Tibial nerve (tissue), 4 donors: Measurements from ENCODE around the gene USP28. TPM values are rescaled to one million over a fixed set of nuclear protein-coding genes. Genes with fewer than 3 reads are reported as not detected.
"Not testable (repeated sequence)": the region's sequence is repeated elsewhere in the genome, so short reads cannot be mapped to it uniquely, and the experiment has no call there.

Source experiments
- DNase-seq, 2 donors: peaks; one replicate each; pipeline ENCODE4 v3.0.0-alpha.2; 2019; ENCODE audit warnings: low spot score in 2 of 2
- H3K27ac ChIP-seq, 4 donors: fragments of 200-600 bp; sonication (generic) in 3 of 4; one replicate each; pipeline ENCODE4 v1.5.1; 2017 to 2019; ENCODE audit warnings: mild to moderate bottlenecking in 1 of 4
- H3K27me3 ChIP-seq, 2 donors: fragments of 200-600 bp; sonication (generic) in 1 of 2; one replicate each; pipeline versions ENCODE4 v1.5.1 to v1.6.0; 2017 to 2019
- H3K36me3 ChIP-seq, 3 donors: fragments of 200-600 bp; sonication (generic); one replicate each; pipeline ENCODE4 v1.5.1; 2018 to 2019
- H3K4me1 ChIP-seq, 4 donors: fragments of 200-600 bp; sonication (generic) in 3 of 4; one replicate each; pipeline ENCODE4 v1.5.1; 2017 to 2019
- H3K4me3 ChIP-seq, 4 donors: fragments of 200-600 bp; sonication (generic) in 3 of 4; one replicate each; pipeline ENCODE4 v1.5.1; 2017 to 2019; ENCODE audit warnings: mild to moderate bottlenecking in 1 of 4, moderate library complexity in 1 of 4
- H3K9me3 ChIP-seq, 4 donors: fragments of 200-600 bp; sonication (generic) in 3 of 4; one replicate each; pipeline ENCODE4 v1.5.1; 2017 to 2019
- CTCF ChIP-seq, 5 experiments: fragments of 200-600 bp in 3 of 5; fragments of 450-650 bp in 2 of 5; sonication (generic) in 3 of 5; IDR thresholded peaks; one replicate each; pipeline ENCODE4 v1.5.1; 2016 to 2019; ENCODE audit warnings: antibody characterized with exemption in 5 of 5, mild to moderate bottlenecking in 3 of 5, moderate library complexity in 2 of 5
- EP300 ChIP-seq, 2 donors: sonication (generic); formaldehyde crosslinking; IDR thresholded peaks; one replicate each; pipeline ENCODE4 v1.6.1; 2017; ENCODE audit warnings: antibody characterized with exemption in 2 of 2, mild to moderate bottlenecking in 1 of 2
- POLR2A ChIP-seq, 2 donors: fragments of 450-650 bp; IDR thresholded peaks; one replicate each; pipeline ENCODE4 v1.6.1; 2017; ENCODE audit warnings: antibody characterized with exemption in 2 of 2, mild to moderate bottlenecking in 2 of 2, moderate library complexity in 2 of 2
- WGBS, 2 donors: methylation state at CpG; one replicate each; pipeline ENCODE4 v1.1.5; 2018; 5-methylcytosine and 5-hydroxymethylcytosine counted together
- total RNA-seq, 4 donors: library from RNA; depleted of rRNA; stranded (reverse); fragments of >200 nt; gene quantifications; one replicate each; pipeline ENCODE4 v1.1.0, GENCODE V29; 2016

The USP28 gene
- total RNA-seq, 4 donors from 2014 or later, result 10.7 to 20.4 (median 15.4) TPM

- H3K27me3 ChIP-seq, result no peaks in the 10 kb centered on the region
Observed at GRCh38 chr11:113884361-113884836, 9.0 kb upstream of the USP28 start.

GRCh38 chr11:113881856-113882255 lies 6.5 kb upstream of the USP28 start:
- no peak for DNase-seq
- Histone ChIP-seq H3K27ac (no peak overlapping the region), H3K36me3 (no peaks in the 10 kb centered on the region), H3K27me3 (no peaks in the 10 kb centered on the region), H3K4me1 (no peaks in the 10 kb centered on the region), H3K9me3 (no peaks in the 10 kb centered on the region), H3K4me3 (no peak overlapping the region)
- no peak for TF ChIP-seq POLR2A (IDR thresholded peaks at IDR 0.05)
- no peak for TF ChIP-seq EP300 (IDR thresholded peaks at IDR 0.05)
- TF ChIP-seq CTCF (IDR thresholded peaks at IDR 0.05), result no peak
- 70 to 85% methylated on average over 1 of the region's 1 CpG for WGBS, 2 donors

More at GRCh38 chr11:113884361-113884836, 9.0 kb upstream of the USP28 start:
- H3K27ac ChIP-seq, result no peak overlapping the region
- H3K4me1 ChIP-seq, result no peaks in the 10 kb centered on the region
- no peak for DNase-seq
- WGBS, 2 donors, result 63 to 66% methylated on average over 7 of the region's 7 CpGs
- H3K9me3 ChIP-seq, result no peaks in the 10 kb centered on the region
- TF ChIP-seq CTCF (IDR thresholded peaks at IDR 0.05), result no peak
- no peaks in the 10 kb centered on the region for H3K36me3 ChIP-seq
- no peak overlapping the region for H3K4me3 ChIP-seq

GRCh38 chr11:113880971-113881370 lies 5.6 kb upstream of the USP28 start:
- DNase-seq, result no peak
- H3K27me3 ChIP-seq, result no peaks in the 10 kb centered on the region
- no peaks in the 10 kb centered on the region for H3K36me3 ChIP-seq
- H3K4me1 ChIP-seq, result peaks cover 0 to 1% (median 0%) of the 10 kb centered on the region in 4 donors
- H3K4me3 ChIP-seq, result no peak overlapping the region
- 78 to 90% methylated on average over 4 of the region's 4 CpGs for WGBS, 2 donors
- no peak overlapping the region for H3K27ac ChIP-seq
- no peaks in the 10 kb centered on the region for H3K9me3 ChIP-seq
- TF ChIP-seq EP300 (IDR thresholded peaks at IDR 0.05) (no peak), CTCF (IDR thresholded peaks at IDR 0.05) (no peak), POLR2A (IDR thresholded peaks at IDR 0.05) (no peak)

GRCh38 chr11:113879446-113879845 lies 4.1 kb upstream of the USP28 start:
- DNase-seq, H3K4me3 ChIP-seq, H3K4me1 ChIP-seq, H3K36me3 ChIP-seq, H3K27me3 ChIP-seq, H3K27ac ChIP-seq, H3K9me3 ChIP-seq: not testable (repeated sequence)
- 95 to 96% methylated on average over 4 of the region's 4 CpGs for WGBS, 2 donors

DNA sequence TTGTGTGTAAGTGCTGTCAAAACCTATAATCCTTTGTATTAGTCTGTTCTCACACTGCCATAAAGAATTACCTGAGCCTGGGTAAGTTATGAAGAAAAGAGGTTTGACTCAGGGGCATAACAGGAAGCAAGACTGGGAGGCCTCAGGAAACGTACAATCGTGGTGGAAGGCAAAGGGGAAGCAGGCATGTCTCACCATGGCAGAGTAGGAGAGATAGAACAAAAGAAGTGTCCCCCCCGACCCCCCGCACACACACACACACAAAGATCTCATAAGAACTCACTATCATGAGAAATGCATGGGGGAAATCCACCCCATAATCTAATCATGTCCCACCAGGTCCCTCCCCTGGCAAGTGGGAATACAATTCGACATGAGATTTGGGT lies 2.3 kb upstream of the USP28 start:
- Histone ChIP-seq H3K9me3 (no peaks in the 10 kb centered on the region), H3K4me1 (peaks cover 0 to 22% (median 5%) of the 10 kb centered on the region in 4 donors), H3K27ac (no peak overlapping the region), H3K4me3 (no peak overlapping the region), H3K36me3 (no peaks in the 10 kb centered on the region), H3K27me3 (no peaks in the 10 kb centered on the region)
- DNase-seq, result no peak
- WGBS, 2 donors, result 71 to 81% methylated on average over 5 of the region's 5 CpGs
- TF ChIP-seq POLR2A (IDR thresholded peaks at IDR 0.05) (no peak), CTCF (IDR thresholded peaks at IDR 0.05) (no peak), EP300 (IDR thresholded peaks at IDR 0.05) (no peak)
